Gastrocnemius medialis (tissue), 4 donors: ENCODE data around the gene G0S2. TPM values are rescaled to one million over a fixed set of nuclear protein-coding genes. Genes with fewer than 3 reads are reported as not detected.

Experiments
- ATAC-seq, 2 donors: fragments of 150-250 bp; one replicate each; pipeline ENCODE4 v1.9.1; 2016
- DNase-seq, 2 donors: peaks; one replicate each; pipeline ENCODE4 v3.0.0-alpha.2; 2019
- H3K27ac ChIP-seq, 4 donors: fragments of 200-600 bp; sonication (generic); 1 replicate in 1 of 4; 2 replicates in 3 of 4; pipeline ENCODE4 v1.5.1; 2016 to 2018; ENCODE audit warnings: mild to moderate bottlenecking in 2 of 4, moderate library complexity in 1 of 4
- H3K27me3 ChIP-seq, 3 donors: fragments of 200-600 bp; sonication (generic) in 2 of 3; 1 replicate in 1 of 3; 2 replicates in 2 of 3; pipeline versions ENCODE4 v1.5.1 to v1.6.0; 2016 to 2019; ENCODE audit warnings: mild to moderate bottlenecking in 1 of 3, moderate library complexity in 1 of 3
- H3K36me3 ChIP-seq, 2 donors: fragments of 200-600 bp; sonication (generic) in 1 of 2; one replicate each; pipeline ENCODE4 v1.5.1; 2017 to 2018
- H3K4me1 ChIP-seq, 2 donors: fragments of 200-600 bp; sonication (generic) in 1 of 2; one replicate each; pipeline ENCODE4 v1.5.1; 2016 to 2017; ENCODE audit warnings: mild to moderate bottlenecking in 2 of 2
- H3K4me3 ChIP-seq, 4 donors: fragments of 200-600 bp; sonication (generic) in 3 of 4; 1 replicate in 1 of 4; 2 replicates in 3 of 4; pipeline ENCODE4 v1.5.1; 2016 to 2019; ENCODE audit warnings: mild to moderate bottlenecking in 2 of 4
- H3K9me3 ChIP-seq, 3 donors: fragments of 200-600 bp; sonication (generic) in 2 of 3; 1 replicate in 1 of 3; 2 replicates in 2 of 3; pipeline ENCODE4 v1.5.1; 2016 to 2019
- CTCF ChIP-seq, 5 experiments: fragments of 450-650 bp in 3 of 5; fragments of 200-600 bp in 2 of 5; sonication (generic) in 2 of 5; IDR thresholded peaks in 4 of 5; conservative IDR thresholded peaks in 1 of 5; 1 replicate in 4 of 5; 2 replicates in 1 of 5; pipeline ENCODE4 v1.5.1; 2016 to 2019; ENCODE audit warnings: antibody characterized with exemption in 5 of 5, mild to moderate bottlenecking in 3 of 5, moderate library complexity in 3 of 5
- POLR2A ChIP-seq, 2 donors: fragments of 450-650 bp; IDR thresholded peaks; one replicate each; pipeline ENCODE4 v1.6.1; 2017; ENCODE audit warnings: antibody characterized with exemption in 2 of 2, mild to moderate bottlenecking in 2 of 2, moderate library complexity in 2 of 2
- in situ Hi-C, 4 donors: fragments of 200-750 bp; cut with MboI; loops; one replicate each; pipeline versions ENCODE4 v1.15.0 to v1.8.0; 2017; ENCODE audit warnings: low sequenced_read_pairs in 4 of 4
- intact Hi-C: fragments of 100-400 bp; cut with DNase I; formaldehyde crosslinking; loops from one replicate; pipeline ENCODE4 v1.15.1; 2023; ENCODE audit warnings: low total_unique reads
- total RNA-seq, 4 donors: library from RNA; depleted of rRNA; stranded (reverse); fragments of >200 nt; gene quantifications; one replicate each; pipeline versions ENCODE4 v1.1.0 to v1.2.3, GENCODE V29; 2016

Gene G0S2
- total RNA-seq, 4 donors from 2014 or later, result 29.1 to 1,155 (median 83.4) TPM

- Histone ChIP-seq H3K4me3 (no peak overlapping the region), H3K27ac (no peak overlapping the region), H3K4me1 (peaks cover 16 to 18% of the 10 kb centered on the region in 2 donors), H3K9me3 (no peaks in the 10 kb centered on the region), H3K27me3 (no peaks in the 10 kb centered on the region), H3K36me3 (no peaks in the 10 kb centered on the region)
- intact Hi-C loops, result no loop called here
- in situ Hi-C loops, result no loop called here
- DNase-seq (no peak), ATAC-seq (no peak)
- TF ChIP-seq CTCF (IDR thresholded peaks at IDR 0.05 in 4 of 5, conservative IDR thresholded peaks at IDR 0.05 in 1 of 5) (no peak), POLR2A (IDR thresholded peaks at IDR 0.05) (no peak)
Observed at GRCh38 chr1:209657140-209657879, 17.9 kb upstream of the G0S2 start.

GRCh38 chr1:209657918-209658317 lies 17.3 kb upstream of the G0S2 start:
- TF ChIP-seq POLR2A (IDR thresholded peaks at IDR 0.05) (no peak), CTCF (IDR thresholded peaks at IDR 0.05 in 4 of 5, conservative IDR thresholded peaks at IDR 0.05 in 1 of 5) (no peak)
- intact Hi-C loops, result no loop called here
- DNase-seq (no peak), ATAC-seq (no peak)
- Histone ChIP-seq H3K4me3 (no peak overlapping the region), H3K4me1 (peaks cover 14% of the 10 kb centered on the region in 2 donors), H3K36me3 (no peaks in the 10 kb centered on the region), H3K9me3 (no peaks in the 10 kb centered on the region), H3K27ac (no peak overlapping the region), H3K27me3 (no peaks in the 10 kb centered on the region)
- in situ Hi-C loops, result no loop called here

GRCh38 chr1:209659909-209660308 lies 15.3 kb upstream of the G0S2 start:
- Histone ChIP-seq H3K4me1 (no peaks in the 10 kb centered on the region), H3K4me3 (no peak overlapping the region), H3K27ac (no peak overlapping the region), H3K36me3 (no peaks in the 10 kb centered on the region), H3K27me3 (no peaks in the 10 kb centered on the region), H3K9me3 (no peaks in the 10 kb centered on the region)
- no peak for TF ChIP-seq CTCF (IDR thresholded peaks at IDR 0.05 in 4 of 5, conservative IDR thresholded peaks at IDR 0.05 in 1 of 5)
- no peak for TF ChIP-seq POLR2A (IDR thresholded peaks at IDR 0.05)
- intact Hi-C loops (no loop called here), in situ Hi-C loops (no loop called here)
- no peak for DNase-seq
- ATAC-seq, result no peak

- DNase-seq, result no peak
- H3K27ac ChIP-seq, result no peak overlapping the region
- H3K4me1 ChIP-seq, result no peaks in the 10 kb centered on the region
- ATAC-seq, result no peak
- no peaks in the 10 kb centered on the region for H3K36me3 ChIP-seq
- H3K27me3 ChIP-seq, result no peaks in the 10 kb centered on the region
- H3K4me3 ChIP-seq, result no peak overlapping the region
- in situ Hi-C loops (no loop called here), intact Hi-C loops (no loop called here)
- TF ChIP-seq CTCF (IDR thresholded peaks at IDR 0.05 in 4 of 5, conservative IDR thresholded peaks at IDR 0.05 in 1 of 5) (no peak), POLR2A (IDR thresholded peaks at IDR 0.05) (no peak)
- H3K9me3 ChIP-seq, result no peaks in the 10 kb centered on the region
Observed at GRCh38 chr1:209661071-209661470, 14.1 kb upstream of the G0S2 start.
